Right lobe of liver (tissue), 6 donors: ENCODE measurements around the gene HDAC7. TPM values are rescaled to one million over a fixed set of nuclear protein-coding genes. Genes with fewer than 3 reads are reported as not detected.
A peak's percentile ranks its signal among the peaks of the same experiment; 100 is the strongest.

Experiments
- ATAC-seq, 4 donors: fragments of 200-7000 bp; cut with Tn5 transposase; one replicate each; pipeline ENCODE4 v1.9.1; 2020; ENCODE audit warnings: mild to moderate bottlenecking in 4 of 4, moderate library complexity in 4 of 4
- DNase-seq, 3 donors: peaks; one replicate each; pipeline ENCODE4 v3.0.0-alpha.2; 2020
- H3K27ac ChIP-seq, 3 donors: fragments of 200-600 bp; one replicate each; pipeline ENCODE4 v1.8.0; 2022
- H3K27me3 ChIP-seq, 2 donors: fragments of 200-600 bp; one replicate each; pipeline ENCODE4 v1.8.0; 2022
- H3K36me3 ChIP-seq, 4 donors: fragments of 200-600 bp; sonication (generic) in 1 of 4; one replicate each; pipeline versions ENCODE4 v1.5.1 to v1.8.0; 2017 to 2022; ENCODE audit warnings: control low read depth in 1 of 4
- H3K4me1 ChIP-seq, 4 donors: fragments of 200-600 bp; sonication (generic) in 1 of 4; one replicate each; pipeline versions ENCODE4 v1.5.1 to v1.8.0; 2017 to 2022; ENCODE audit warnings: control low read depth in 1 of 4
- H3K4me3 ChIP-seq, 3 donors: fragments of 200-600 bp; one replicate each; pipeline ENCODE4 v1.8.0; 2022
- H3K9me3 ChIP-seq, 4 donors: fragments of 200-600 bp; sonication (generic) in 1 of 4; one replicate each; pipeline versions ENCODE4 v1.5.1 to v1.8.0; 2017 to 2022; ENCODE audit warnings: control low read depth in 1 of 4
- CTCF ChIP-seq, 4 donors: fragments of 200-600 bp in 3 of 4; fragments of 450-650 bp in 1 of 4; IDR thresholded peaks; one replicate each; pipeline versions ENCODE4 v1.5.1 to v1.8.0; 2016 to 2022; ENCODE audit warnings: antibody characterized with exemption in 4 of 4, mild to moderate bottlenecking in 2 of 4
- POLR2A ChIP-seq: fragments of 450-650 bp; IDR thresholded peaks from one replicate; pipeline ENCODE4 v1.6.1; 2017; ENCODE audit warnings: antibody characterized with exemption, mild to moderate bottlenecking
- WGBS: methylation state at CpG from one replicate; pipeline ENCODE4 v1.1.6; 2018; ENCODE audit warnings: low coverage, low lambda C conversion rate; ENCODE audit not compliant: insufficient coverage; ENCODE audit errors: missing lambda C conversion rate; 5-methylcytosine and 5-hydroxymethylcytosine counted together
- intact Hi-C, 2 donors: fragments of 100-400 bp; cut with DNase I; formaldehyde crosslinking; loops; one replicate each; pipeline versions ENCODE4 v1.11.2 to v1.14.1; 2022
- total RNA-seq, 6 experiments: library from RNA; depleted of rRNA in 2 of 6; stranded (reverse); fragments of >200 nt in 2 of 6; fragmentation: NEBNext Ultra II Directional in 3 of 6; extraction: Animal tissue kit (Norgen Biotek cat#: 25700) in 3 of 6; gene quantifications; one replicate each; pipeline versions ENCODE4 v1.1.0 to v1.2.4, GENCODE V29; 2016 to 2023
- donor health status: DM: no; HTN: yes; CAD: no.
- donor health status: DM: no; HTN: no; CAD: no.
- donor health status: DM: no; HTN: no; CAD: no.
- donor health status: DM: no; HTN: yes; CAD: no.
- donor health status: DM: no; HTN: yes; CAD: no.

Gene HDAC7
- total RNA-seq, 6 experiments from 2014 or later, result 6.6 to 18.8 (median 8.4) TPM

- Histone ChIP-seq H3K27ac (no peak overlapping the region), H3K4me1 (no peaks in the 10 kb centered on the region), H3K36me3 (no peaks in the 10 kb centered on the region), H3K4me3 (no peak overlapping the region), H3K27me3 (no peaks in the 10 kb centered on the region), H3K9me3 (no peaks in the 10 kb centered on the region)
- DNase-seq (peak; percentile 56 to 76 (median 71)), ATAC-seq (peak; percentile 72 to 76 (median 74))
- no peak for TF ChIP-seq POLR2A
- peak; percentile 62 to 75 (median 69) for TF ChIP-seq CTCF (IDR thresholded peaks at IDR 0.05)
- 18% methylated on average over 9 of the region's 10 CpGs for WGBS
- intact Hi-C loops, result loop anchor here in 1 of 2 donors (5.0 kb wide), 1 partner anchor 33 kb away; no protein-coding TSS in a partner anchor
Observed at GRCh38 chr12:47744005-47744651, 75.6 kb downstream of the HDAC7 start.

- H3K27me3 ChIP-seq, result no peaks in the 10 kb centered on the region
- 63% methylated on average over 6 of the region's 9 CpGs for whole genome bisulfite sequencing
- no peak for TF ChIP-seq POLR2A
- no peak for TF ChIP-seq CTCF (IDR thresholded peaks at IDR 0.05)
- no peak overlapping the region for H3K27ac ChIP-seq
- ATAC-seq, result no peak
- no peaks in the 10 kb centered on the region for H3K36me3 ChIP-seq
- H3K9me3 ChIP-seq, result no peaks in the 10 kb centered on the region
- H3K4me1 ChIP-seq, result no peaks in the 10 kb centered on the region
- H3K4me3 ChIP-seq, result no peak overlapping the region
- intact Hi-C loops, result loop anchor here in 1 of 2 donors (5.0 kb wide), 1 partner anchor 34 kb away; no protein-coding TSS in a partner anchor
- no peak for DNase-seq
Observed at GRCh38 chr12:47743311-47743860, 76.3 kb downstream of the HDAC7 start.

- H3K4me1 ChIP-seq, result peaks cover 0 to 5% (median 5%) of the 10 kb centered on the region in 4 donors
- H3K4me3 ChIP-seq, result no peak overlapping the region
- H3K27ac ChIP-seq, result no peak overlapping the region
- ATAC-seq (peak; percentile 9 to 46 (median 44)), DNase-seq (peak in 1 of 3 donors; percentile 53)
- TF ChIP-seq POLR2A, result no peak
- TF ChIP-seq CTCF (IDR thresholded peaks at IDR 0.05), result peak; percentile 91 to 95 (median 92)
- intact Hi-C loops, result loop anchor here in 1 of 2 donors (5.0 kb wide), 1 partner anchor 35 kb away; no protein-coding TSS in a partner anchor
- H3K9me3 ChIP-seq, result no peaks in the 10 kb centered on the region
- 39% methylated on average over 6 of the region's 7 CpGs for WGBS
- H3K36me3 ChIP-seq, result no peaks in the 10 kb centered on the region
- no peaks in the 10 kb centered on the region for H3K27me3 ChIP-seq
Observed at GRCh38 chr12:47742253-47742825, 77.4 kb downstream of the HDAC7 start.

GRCh38 chr12:47741340-47741703 lies 78.4 kb downstream of the HDAC7 start:
- peak in 1 of 4 donors; percentile 5 for ATAC-seq
- 9% methylated on average over 3 of the region's 4 CpGs for WGBS
- H3K27ac ChIP-seq, result no peak overlapping the region

More at GRCh38 chr12:47741340-47741703, 78.4 kb downstream of the HDAC7 start:
- intact Hi-C loops, result loop anchor here in 1 of 2 donors (5.0 kb wide), 1 partner anchor 36 kb away; no protein-coding TSS in a partner anchor
- no peaks in the 10 kb centered on the region for H3K9me3 ChIP-seq
- no peak for TF ChIP-seq CTCF (IDR thresholded peaks at IDR 0.05)
- TF ChIP-seq POLR2A, result no peak
- H3K27me3 ChIP-seq, result no peaks in the 10 kb centered on the region
- peak; percentile 63 to 74 (median 72) for DNase-seq
- H3K4me3 ChIP-seq, result no peak overlapping the region
- H3K36me3 ChIP-seq, result no peaks in the 10 kb centered on the region
- H3K4me1 ChIP-seq, result peaks cover 0 to 14% (median 8%) of the 10 kb centered on the region in 4 donors
